GM23248 (cell line): ENCODE measurements around the gene KRTAP5-6. TPM values are rescaled to one million over a fixed set of nuclear protein-coding genes. Genes with fewer than 3 reads are reported as not detected.

Experiments
- DNase-seq: peaks from one replicate; pipeline ENCODE4 v3.0.0-alpha.2; 2015
- H2AFZ ChIP-seq: fragments of 200-600 bp; sonication (generic); 2 replicates; pipeline ENCODE4 v1.6.1; 2016; ENCODE audit warnings: antibody characterized with exemption
- H3F3A ChIP-seq: fragments of 200-600 bp; sonication (generic); 2 replicates; pipeline ENCODE4 v1.6.1; 2016; ENCODE audit warnings: mild to moderate bottlenecking, antibody characterized with exemption, mixed run types; ENCODE audit not compliant: insufficient read depth
- H3K27ac ChIP-seq: fragments of 200-600 bp; sonication (generic); 2 replicates; pipeline ENCODE4 v1.5.1; 2016; ENCODE audit warnings: mild to moderate bottlenecking
- H3K27me3 ChIP-seq: fragments of 200-600 bp; sonication (generic); replicated peaks from 2 replicates; pipeline ENCODE4 v1.6.1; 2016; ENCODE audit warnings: mild to moderate bottlenecking; ENCODE audit not compliant: insufficient read depth
- H3K36me3 ChIP-seq: fragments of 200-600 bp; sonication (generic); 2 replicates; pipeline ENCODE4 v1.6.1; 2016; ENCODE audit warnings: low read depth, mild to moderate bottlenecking
- H3K4me1 ChIP-seq: fragments of 200-600 bp; sonication (generic); 2 replicates; pipeline ENCODE4 v1.6.1; 2016; ENCODE audit warnings: mild to moderate bottlenecking; ENCODE audit not compliant: insufficient read depth
- H3K4me2 ChIP-seq: fragments of 200-600 bp; sonication (generic); one replicate; pipeline ENCODE4 v1.6.1; 2016; ENCODE audit warnings: mild to moderate bottlenecking; ENCODE audit not compliant: unreplicated experiment
- H3K4me3 ChIP-seq: fragments of 200-600 bp; sonication (generic); 2 replicates; pipeline ENCODE4 v1.5.1; 2016; ENCODE audit warnings: mild to moderate bottlenecking
- H3K79me2 ChIP-seq: fragments of 200-600 bp; sonication (generic); 2 replicates; pipeline ENCODE4 v1.6.1; 2016; ENCODE audit warnings: mild to moderate bottlenecking; ENCODE audit not compliant: insufficient read depth
- H3K9ac ChIP-seq: fragments of 200-600 bp; sonication (generic); 2 replicates; pipeline ENCODE4 v1.6.1; 2016; ENCODE audit warnings: mild to moderate bottlenecking
- H3K9me2 ChIP-seq: fragments of 200-600 bp; sonication (generic); 2 replicates; pipeline ENCODE4 v1.6.1; 2016; ENCODE audit warnings: mixed run types, mild to moderate bottlenecking, moderate library complexity; ENCODE audit not compliant: insufficient read depth
- H3K9me3 ChIP-seq: fragments of 200-600 bp; sonication (generic); one replicate; pipeline ENCODE4 v1.6.1; 2017; ENCODE audit warnings: low read depth
- H4K20me1 ChIP-seq: fragments of 200-600 bp; sonication (generic); 2 replicates; pipeline ENCODE4 v1.6.0; 2016; ENCODE audit not compliant: insufficient read depth
- EZH2 ChIP-seq: fragments of 200-600 bp; sonication (generic); IDR thresholded peaks from 2 replicates; pipeline ENCODE4 v1.6.1; 2018; ENCODE audit warnings: antibody characterized with exemption, mild to moderate bottlenecking; ENCODE audit not compliant: insufficient read depth, poor library complexity, severe bottlenecking
- EZH2phosphoT487 ChIP-seq: fragments of 200-600 bp; sonication (generic); IDR thresholded peaks from 2 replicates; pipeline ENCODE4 v1.6.1; 2018; ENCODE audit warnings: antibody characterized with exemption, moderate library complexity, mild to moderate bottlenecking, low read depth; ENCODE audit not compliant: insufficient read depth
- WGBS, 2 experiments: methylation state at CpG; one replicate each; pipeline ENCODE4 v1.1.6; 2015 to 2017; ENCODE audit warnings: low lambda C conversion rate in 2 of 2, low coverage in 1 of 2; ENCODE audit errors: missing lambda C conversion rate in 2 of 2; 5-methylcytosine and 5-hydroxymethylcytosine counted together
- in situ Hi-C: fragments of 300-500 bp; cut with MboI; formaldehyde crosslinking; loops from 2 replicates; pipeline ENCODE4 v1.15.0; 2020
- polyA plus RNA-seq: library from polyadenylated mRNA; unstranded; fragments of >200 nt; fragmentation: Nextera tagmentation; extraction: Ambion mirVana; gene quantifications from 2 replicates; pipeline ENCODE4 v1.2.1, GENCODE V29; 2016
- total RNA-seq: library from RNA; depleted of rRNA; stranded (reverse); fragments of >200 nt; shearing (Covaris generic); gene quantifications from 2 replicates; pipeline ENCODE4 v1.2.3, GENCODE V29; 2014; rRNA removed

Gene KRTAP5-6
- total RNA-seq: not detected in 2 replicates
- polyA plus RNA-seq: not detected in 2 replicates

- Histone ChIP-seq H3K4me2 (no peak within 1 kb of the TSS), H2AFZ (no peak within 1 kb of the TSS), H3K79me2 (no peaks in the 10 kb centered on the region), H3K27me3 (peaks cover 39% of the 10 kb centered on the region), H3F3A (no peaks in the 10 kb centered on the region), H3K4me3 (no peak within 1 kb of the TSS), H4K20me1 (no peaks in the 10 kb centered on the region), H3K27ac (no peak within 1 kb of the TSS), H3K9ac (no peak within 1 kb of the TSS), H3K9me2 (no peaks in the 10 kb centered on the region), H3K4me1 (no peaks in the 10 kb centered on the region), H3K9me3 (no peaks in the 10 kb centered on the region), H3K36me3 (no peaks in the 10 kb centered on the region)
- no peak for TF ChIP-seq EZH2
- TF ChIP-seq EZH2phosphoT487: no peak
- in situ Hi-C loops: loop anchor here (10.0 kb wide), 1 partner anchor 118 kb away; no protein-coding TSS in a partner anchor
- DNase-seq: no peak
- 43 to 45% methylated on average over 11 of the region's 11 CpGs for WGBS, 2 experiments
Observed at GRCh38 chr11:1696608-1697570, at the start of gene KRTAP5-6. KRTAP5-6 (plus strand) TSS chr11:1697195; CDS start chr11:1697246, 51 bp downstream.

- peaks cover 12% of the 10 kb centered on the region for H3K27me3 ChIP-seq
- no peaks in the 10 kb centered on the region for H3K79me2 ChIP-seq
- H3F3A ChIP-seq: no peaks in the 10 kb centered on the region
- H3K9ac ChIP-seq: no peak overlapping the region
- in situ Hi-C loops: no loop called here
- DNase-seq: no peak
- no peak overlapping the region for H3K27ac ChIP-seq
- WGBS, 2 experiments: 78 to 80% methylated on average over 33 to 35 of the region's 35 CpGs
- H3K4me2 ChIP-seq: no peak overlapping the region
- no peak overlapping the region for H2AFZ ChIP-seq
- TF ChIP-seq EZH2: no peak
- no peak for TF ChIP-seq EZH2phosphoT487
- no peaks in the 10 kb centered on the region for H3K4me1 ChIP-seq
- H3K4me3 ChIP-seq: no peak overlapping the region
- no peaks in the 10 kb centered on the region for H3K9me3 ChIP-seq
- no peaks in the 10 kb centered on the region for H3K9me2 ChIP-seq
- no peaks in the 10 kb centered on the region for H4K20me1 ChIP-seq
- H3K36me3 ChIP-seq: no peaks in the 10 kb centered on the region
Observed at GRCh38 chr11:1647901-1648652, 48.9 kb upstream of the KRTAP5-6 start.

GRCh38 chr11:1648653-1649420, 48.2 kb upstream of the KRTAP5-6 start:
- TF ChIP-seq EZH2phosphoT487 (no peak), EZH2 (no peak)

More at GRCh38 chr11:1648653-1649420, 48.2 kb upstream of the KRTAP5-6 start:
- Histone ChIP-seq H3K27me3 (peaks cover 12% of the 10 kb centered on the region), H2AFZ (no peak overlapping the region), H4K20me1 (no peaks in the 10 kb centered on the region), H3K79me2 (no peaks in the 10 kb centered on the region), H3K4me3 (no peak overlapping the region), H3K9me3 (no peaks in the 10 kb centered on the region), H3K4me2 (no peak overlapping the region), H3K27ac (no peak overlapping the region), H3K9ac (no peak overlapping the region), H3K4me1 (no peaks in the 10 kb centered on the region), H3F3A (no peaks in the 10 kb centered on the region), H3K9me2 (no peaks in the 10 kb centered on the region), H3K36me3 (no peaks in the 10 kb centered on the region)
- in situ Hi-C loops: no loop called here
- DNase-seq: no peak
- 68 to 75% methylated on average over 28 of the region's 28 CpGs for WGBS, 2 experiments
